Caco-2 (cell line): ENCODE measurements around the gene SYTL2. TPM values are rescaled to one million over a fixed set of nuclear protein-coding genes. Genes with fewer than 3 reads are reported as not detected.

Experiments
- BruUV-seq: library from RNA; stranded (reverse); fragments of 400-500 nt; replicated peaks from 2 replicates; lab custom pipeline; 2021; lab: Mats Ljungman, UMichigan
- CTCF ChIA-PET: fragments of 300-600 bp; sonication (Branson Sonifier 250); formaldehyde crosslinking; loops from one replicate; lab custom pipeline; 2022; ENCODE audit warnings: antibody characterized with exemption; lab: Charles Lee
- POLR2A ChIA-PET: fragments of 300-600 bp; sonication (Branson Sonifier 250); formaldehyde crosslinking; loops from one replicate; lab custom pipeline; 2022; ENCODE audit warnings: antibody characterized with exemption; lab: Charles Lee
- DNase-seq, 2 experiments: peaks; one replicate each; pipeline versions ENCODE4 v3.0.0 to v3.0.0-alpha.2; 2020 to 2022
- H3K27me3 ChIP-seq: replicated peaks from 2 replicates; pipeline ENCODE4 v1.6.0; 2011; ENCODE audit warnings: low read length; ENCODE audit not compliant: control insufficient read depth, insufficient read depth
- H3K36me3 ChIP-seq: 2 replicates; pipeline ENCODE4 v1.5.1; 2011; ENCODE audit warnings: low read length; ENCODE audit not compliant: control insufficient read depth, insufficient read depth
- H3K4me1 ChIP-seq: fragments of 250-450 bp; sonication (Bioruptor Pico); 2 replicates; pipeline ENCODE4 v1.5.1; 2020; ENCODE audit warnings: mild to moderate bottlenecking
- H3K4me3 ChIP-seq: 2 replicates; pipeline ENCODE4 v1.5.1; 2011; ENCODE audit warnings: low read depth, mild to moderate bottlenecking, control low read depth, low read length
- H3K9me3 ChIP-seq: fragments of 250-450 bp; sonication (Bioruptor Pico); 2 replicates; pipeline ENCODE4 v1.5.1; 2020; ENCODE audit warnings: mild to moderate bottlenecking, moderate library complexity
- H3K27ac Mint-ChIP-seq: one replicate; pipeline ENCODE4 v1.8.0; 2022; ENCODE audit warnings: mixed read lengths; ENCODE audit not compliant: unreplicated experiment
- H3K27me3 Mint-ChIP-seq: one replicate; pipeline ENCODE4 v1.8.0; 2022; ENCODE audit warnings: mixed read lengths; ENCODE audit not compliant: insufficient read depth, unreplicated experiment
- H3K36me3 Mint-ChIP-seq: one replicate; pipeline ENCODE4 v1.8.0; 2022; ENCODE audit warnings: mild to moderate bottlenecking, mixed read lengths; ENCODE audit not compliant: insufficient read depth, unreplicated experiment
- H3K4me1 Mint-ChIP-seq: one replicate; pipeline ENCODE4 v1.8.0; 2022; ENCODE audit warnings: low read depth, mixed read lengths; ENCODE audit not compliant: unreplicated experiment
- H3K4me3 Mint-ChIP-seq: one replicate; pipeline ENCODE4 v1.8.0; 2022; ENCODE audit warnings: mild to moderate bottlenecking, moderate library complexity, mixed read lengths; ENCODE audit not compliant: unreplicated experiment
- H3K9me3 Mint-ChIP-seq: one replicate; pipeline ENCODE4 v1.8.0; 2022; ENCODE audit warnings: mixed read lengths; ENCODE audit not compliant: unreplicated experiment
- CTCF ChIP-seq, 2 experiments: fragments of 200-600 bp in 1 of 2; IDR thresholded peaks; 1 replicate in 1 of 2; 2 replicates in 1 of 2; pipeline versions ENCODE4 v1.5.1 to v1.8.0; 2011 to 2022; ENCODE audit warnings: antibody characterized with exemption in 1 of 2, control low read depth in 1 of 2, inconsistent platforms in 1 of 2, low read depth in 1 of 2, low read length in 1 of 2, mild to moderate bottlenecking in 1 of 2, moderate library complexity in 1 of 2; ENCODE audit not compliant: insufficient read depth in 1 of 2, severe bottlenecking in 1 of 2, unreplicated experiment in 1 of 2
- intact Hi-C: fragments of 100-400 bp; cut with micrococcal nuclease; formaldehyde crosslinking; loops from one replicate; pipeline ENCODE4 v1.10.0; 2022; ENCODE audit not compliant: unreplicated experiment
- total RNA-seq: library from RNA; stranded (reverse); gene quantifications from 2 replicates; pipeline ENCODE4 v1.2.3, GENCODE V29; 2022

The SYTL2 gene
- total RNA-seq, 1 experiment from 2014 or later = 110 TPM

- Mint-ChIP-seq H3K4me3 (peak overlapping the region; percentile 18), H3K27ac (peak overlapping the region; percentile 84), H3K27me3 (no peaks in the 10 kb centered on the region), H3K9me3 (no peaks in the 10 kb centered on the region), H3K4me1 (peaks cover 70% of the 10 kb centered on the region), H3K36me3 (peaks cover 32% of the 10 kb centered on the region)
- Histone ChIP-seq H3K9me3 (no peaks in the 10 kb centered on the region), H3K27me3 (no peaks in the 10 kb centered on the region), H3K36me3 (no peaks in the 10 kb centered on the region), H3K4me1 (peaks cover 80% of the 10 kb centered on the region), H3K4me3 (no peak overlapping the region)
- DNase-seq = peak in 1 of 2 experiments; percentile 63
- intact Hi-C loops = loop anchor here (1.0 kb wide), 3 partner anchors 8 to 35 kb away; partner anchors contain the start of gene SYTL2
- TF ChIP-seq CTCF (IDR thresholded peaks at IDR 0.05; ENCODE audit: insufficient read depth in 1 of 2, low read depth in 1 of 2, low read length in 1 of 2, severe bottlenecking in 1 of 2, unreplicated experiment in 1 of 2) = no peak
- no TSS peak for BruUV-seq
- ChIA-PET CTCF (interaction anchor here (0.6 to 1.3 kb wide), 5 partner anchors 11 to 97 kb away, joined by 4 to 5 read pairs (median 4); no protein-coding TSS in a partner anchor), POLR2A (interaction anchor here (1.0 to 1.4 kb wide), 2 partner anchors 11 to 163 kb away, joined by 3 to 6 read pairs; partner anchors contain the start of gene TMEM126B)
These were observed 19.4 kb downstream of the SYTL2 start for GRCh38 chr11:85791409-85791990.

- Histone ChIP-seq H3K4me1 (peaks cover 69% of the 10 kb centered on the region), H3K9me3 (peaks cover 4% of the 10 kb centered on the region), H3K27me3 (no peaks in the 10 kb centered on the region), H3K4me3 (no peak overlapping the region), H3K36me3 (peaks cover 3% of the 10 kb centered on the region; the same call in 1 of the 2 replicates)
- intact Hi-C loops = loop anchor here (1.0 to 10.0 kb wide), 4 partner anchors 8 to 1217 kb away; no protein-coding TSS in a partner anchor
- ChIA-PET CTCF (interaction anchor here (0.6 to 1.2 kb wide), 3 partner anchors 8 to 1250 kb away, joined by 3 to 6 read pairs (median 5); partner anchors contain the start of gene TMEM135), POLR2A (interaction anchor here (0.8 to 1.0 kb wide), 3 partner anchors 8 to 140 kb away, joined by 3 to 6 read pairs (median 3); partner anchors contain the start of gene TMEM126A)
- DNase-seq = peak; percentile 79 to 91
- Mint-ChIP-seq H3K9me3 (no peaks in the 10 kb centered on the region), H3K4me1 (peaks cover 62% of the 10 kb centered on the region), H3K27ac (peak overlapping the region; percentile 86), H3K36me3 (peaks cover 41% of the 10 kb centered on the region), H3K27me3 (no peaks in the 10 kb centered on the region), H3K4me3 (peak overlapping the region; percentile 61)
- TF ChIP-seq CTCF (IDR thresholded peaks at IDR 0.05; ENCODE audit: insufficient read depth in 1 of 2, low read depth in 1 of 2, low read length in 1 of 2, severe bottlenecking in 1 of 2, unreplicated experiment in 1 of 2) = no peak
- TSS peak; percentile 30 for BruUV-seq
These were observed 22.9 kb downstream of the SYTL2 start for GRCh38 chr11:85787809-85788760.
